Non-pigmented ciliary epithelial cell (primary cell): ENCODE measurements around the gene ROBO1.
A peak's percentile ranks its signal among the peaks of the same experiment; 100 is the strongest.
"Not testable (repeated sequence)": the region's sequence is repeated elsewhere in the genome, so short reads cannot be mapped to it uniquely, and the experiment has no call there.

ENCODE experiments used
- DNase-seq: peaks from one replicate; pipeline ENCODE4 v3.0.0-alpha.2; 2010; ENCODE audit warnings: low read depth

Gene ROBO1

DNA sequence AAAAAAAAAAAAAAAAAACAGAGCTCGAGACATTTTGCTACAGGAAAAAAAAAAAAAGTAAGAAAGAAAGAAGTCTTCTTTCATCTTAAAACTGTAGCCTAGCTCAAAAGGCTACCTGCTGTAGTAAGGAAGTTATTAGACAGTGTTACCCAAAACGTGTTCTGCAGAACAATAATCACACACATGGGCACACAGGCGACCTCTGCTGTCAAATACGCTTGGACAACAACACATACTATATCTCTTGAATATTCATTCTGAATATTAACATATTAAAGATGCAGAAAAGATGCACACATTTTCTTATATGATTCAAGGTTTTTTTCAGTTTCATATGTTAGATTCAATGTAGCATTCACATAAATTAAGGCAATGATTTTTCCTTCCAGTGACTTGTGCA lies 215.8 kb downstream of the ROBO1 start:
- DNase-seq: no peak

DNA sequence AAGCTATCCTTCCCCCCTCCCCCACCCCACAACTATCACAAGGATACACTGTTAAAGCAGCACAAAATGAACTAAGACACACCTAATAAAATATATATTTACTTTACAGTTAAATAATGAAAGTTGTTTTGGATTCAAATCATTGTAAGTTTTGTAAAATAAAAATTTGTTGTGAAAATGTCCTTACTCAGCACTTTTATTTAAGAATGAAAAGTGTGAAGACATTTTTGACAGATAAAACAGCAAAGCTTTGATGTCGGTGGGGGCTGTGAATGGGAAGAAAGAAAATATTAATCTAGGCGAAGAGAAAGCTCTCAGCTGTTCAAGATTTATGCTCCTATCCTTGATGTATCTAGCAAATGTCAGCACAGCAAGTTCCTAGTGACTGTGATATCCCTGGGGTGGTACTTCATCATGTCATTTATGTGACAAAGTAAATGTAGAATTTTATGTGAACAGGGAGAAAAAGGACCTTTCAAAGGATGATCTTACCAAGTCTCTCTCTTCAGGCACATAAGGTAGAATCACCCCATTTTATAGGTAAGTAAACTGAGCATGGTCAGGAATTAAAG lies 216.4 kb downstream of the ROBO1 start:
- DNase-seq: no peak

- no peak for DNase-seq
Observed at GRCh38 chr3:79543218-79543982, 224.4 kb downstream of the ROBO1 start.

DNA sequence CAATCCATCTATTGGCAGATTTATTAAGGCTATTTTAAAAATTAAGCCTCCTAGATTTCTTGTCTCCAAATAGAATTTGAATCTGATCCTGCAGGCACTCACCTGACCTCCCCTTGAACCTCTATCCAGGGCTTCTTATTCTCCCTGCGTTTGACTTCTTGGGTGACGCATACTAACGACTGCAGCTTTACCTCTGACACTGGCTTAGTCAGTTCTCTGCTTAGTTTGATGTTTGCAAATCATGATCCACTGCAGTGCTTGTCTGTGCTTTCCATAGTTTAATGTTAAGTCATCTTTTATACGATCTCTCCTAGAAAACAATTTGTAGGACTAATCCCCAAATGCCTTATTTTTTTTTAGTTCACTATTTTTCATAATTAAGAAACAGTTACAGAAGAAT lies 233.1 kb downstream of the ROBO1 start:
- no peak for DNase-seq

DNA sequence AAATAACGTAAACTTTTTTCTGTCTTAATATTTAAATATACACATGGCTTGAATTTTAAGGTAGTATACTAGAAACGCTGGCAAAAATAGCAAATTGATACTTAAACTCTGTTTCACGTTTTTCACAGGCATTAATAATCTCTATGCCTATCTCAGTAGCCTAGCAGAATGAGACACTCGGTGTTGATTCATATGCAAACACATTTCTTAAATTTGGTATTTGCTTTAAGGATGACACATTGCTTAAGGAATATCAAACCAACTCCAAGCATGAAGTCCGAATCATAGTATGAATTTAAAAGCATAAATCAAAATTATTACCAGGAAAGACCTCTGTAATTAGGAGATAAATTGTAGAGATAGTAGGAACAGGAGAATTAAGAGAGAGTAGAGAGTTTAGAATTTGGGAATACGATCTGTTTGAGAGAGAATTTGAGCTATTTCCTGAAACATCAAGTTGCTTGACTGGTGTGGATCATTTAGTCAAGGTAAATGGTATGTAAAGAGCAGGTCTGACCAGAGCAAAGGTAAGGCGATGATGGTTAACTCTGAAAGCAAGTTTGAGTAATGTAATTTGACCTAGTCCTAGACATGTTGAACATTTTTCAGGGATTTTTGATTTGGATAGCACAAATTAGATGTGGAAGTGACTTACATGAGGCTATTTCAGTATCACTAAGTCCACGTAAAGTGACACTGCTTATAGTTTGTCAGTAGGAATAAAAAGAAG lies 236.1 kb downstream of the ROBO1 start:
- DNase-seq: no peak

DNA sequence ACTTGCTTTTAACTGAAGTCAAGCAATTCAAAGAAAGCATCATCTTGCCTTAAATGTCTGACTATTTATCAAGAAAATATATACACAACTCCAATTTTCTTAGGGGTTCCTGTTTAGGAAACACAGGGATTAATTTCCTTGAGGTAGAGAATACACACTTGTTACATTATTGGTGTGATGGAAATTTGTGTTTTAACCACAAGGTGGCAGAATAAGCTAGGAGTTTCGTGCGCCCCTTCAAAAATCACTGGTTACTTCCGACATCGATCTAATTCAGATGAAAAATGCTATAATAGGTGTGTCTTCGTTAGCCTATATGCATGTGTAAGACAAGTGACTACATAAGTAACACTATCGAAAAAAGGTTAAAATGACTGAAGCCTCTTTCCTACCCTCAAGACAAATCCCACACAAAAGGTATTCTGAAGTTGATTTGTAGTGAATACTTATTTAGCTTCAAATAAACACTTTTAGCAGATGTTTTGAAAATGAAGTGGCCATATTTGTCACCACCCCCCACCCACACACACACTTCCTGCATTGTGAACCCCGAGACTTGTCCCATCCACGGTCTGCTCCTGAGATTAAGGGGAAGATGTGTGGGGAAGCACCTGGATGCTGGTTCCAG lies 246.5 kb downstream of the ROBO1 start:
- DNase-seq: peak; percentile 17

DNA sequence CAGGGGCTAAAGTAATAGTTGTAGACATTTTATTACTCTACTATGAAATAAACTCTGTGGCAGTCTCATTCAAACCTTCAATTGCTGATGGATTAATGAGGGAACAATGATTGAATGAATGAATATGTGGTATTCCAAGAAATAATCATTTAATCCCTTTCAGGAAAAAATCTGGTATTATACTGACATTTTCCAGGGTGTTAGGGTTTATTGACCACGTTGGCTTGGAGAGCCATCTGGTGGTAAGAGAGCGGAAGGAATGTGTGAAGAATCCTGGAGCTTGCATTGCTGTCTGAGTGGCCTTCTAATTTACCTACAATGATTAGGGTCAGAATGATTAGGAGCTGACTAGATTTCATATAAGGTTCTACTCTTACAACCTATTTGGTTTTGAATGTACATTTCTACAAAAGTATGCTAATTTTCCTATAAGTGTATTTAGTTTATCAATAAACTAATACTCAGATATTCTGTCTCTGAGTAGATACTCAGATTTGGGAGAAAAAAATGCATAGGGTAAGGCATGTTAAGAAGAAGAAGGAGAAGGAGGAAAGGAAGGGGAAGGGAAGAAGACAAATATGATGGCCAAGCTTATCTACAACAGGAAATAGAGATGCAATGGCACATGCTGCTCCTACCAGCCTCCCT lies 249.9 kb downstream of the ROBO1 start:
- peak; percentile 15 for DNase-seq

- DNase-seq: no peak
Observed at GRCh38 chr3:79516795-79517194, 251.0 kb downstream of the ROBO1 start.

- no peak for DNase-seq
Observed at GRCh38 chr3:79515072-79515471, 252.7 kb downstream of the ROBO1 start.

DNA sequence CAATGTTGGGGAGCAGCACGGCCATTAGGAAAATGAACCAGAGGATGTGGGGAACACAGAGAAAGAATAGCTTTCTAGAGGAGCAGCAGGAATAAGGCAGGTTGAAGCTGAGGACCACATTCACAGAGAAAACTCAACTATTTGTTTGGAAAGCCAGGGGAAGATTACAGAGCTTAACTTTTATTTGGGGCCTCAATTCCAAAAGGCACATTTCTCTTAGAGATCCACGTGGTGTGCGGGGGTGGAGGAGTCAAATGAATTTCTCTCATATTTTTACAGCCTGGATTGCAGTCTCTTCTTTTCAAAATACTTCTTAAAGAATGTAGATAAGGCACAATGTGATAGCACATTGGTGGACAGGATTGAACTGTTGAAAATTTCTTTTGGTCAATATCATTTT lies 253.7 kb downstream of the ROBO1 start:
- no peak for DNase-seq

GRCh38 chr3:79506751-79507150 lies 261.0 kb downstream of the ROBO1 start:
- no peak for DNase-seq

GRCh38 chr3:79502216-79502681 lies 265.5 kb downstream of the ROBO1 start:
- not testable (repeated sequence) for DNase-seq

- no peak for DNase-seq
Observed at GRCh38 chr3:79497447-79498111, 270.2 kb downstream of the ROBO1 start.

GRCh38 chr3:79491029-79491641 lies 276.7 kb downstream of the ROBO1 start:
- DNase-seq: no peak

DNA sequence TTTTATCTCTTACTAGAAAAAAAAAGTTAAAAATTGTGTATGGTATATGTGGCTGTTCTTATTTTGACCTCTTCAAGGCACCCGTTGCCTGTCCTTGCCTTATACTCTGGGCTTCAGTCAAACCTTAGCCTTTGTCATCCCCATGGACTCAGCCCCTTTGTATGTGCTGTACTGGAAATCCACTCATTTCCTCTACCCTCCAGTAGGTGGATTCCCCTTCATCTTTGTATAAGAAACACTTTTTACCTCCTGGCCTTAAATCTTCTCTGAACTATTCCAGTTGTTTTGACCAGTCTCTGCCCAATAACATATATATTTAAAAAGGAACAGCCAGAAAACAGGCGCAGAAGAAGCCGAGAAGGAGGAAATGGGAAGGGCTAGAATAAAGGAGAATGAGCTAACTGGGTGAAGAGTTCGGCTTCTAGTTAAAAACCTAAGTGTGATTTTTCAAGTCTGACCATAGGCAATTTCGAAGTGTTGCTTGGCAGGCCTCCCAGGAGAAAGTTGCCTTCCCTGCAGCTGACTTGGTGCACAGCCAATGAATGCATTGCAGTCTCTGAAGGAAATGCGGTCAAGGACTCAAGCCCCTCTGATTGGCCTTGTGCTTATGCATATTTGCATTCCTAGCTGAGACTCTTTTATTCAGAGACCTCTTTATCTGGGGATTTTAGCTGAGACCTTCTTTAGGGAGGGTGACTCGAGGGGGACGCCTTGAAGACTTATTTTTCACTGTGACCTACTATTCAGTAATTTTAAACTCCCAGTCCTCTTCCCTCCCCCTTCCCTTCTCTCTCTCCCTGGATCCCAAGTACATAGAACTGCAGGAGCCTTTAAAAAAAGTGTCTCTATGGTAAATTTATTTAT lies 277.4 kb downstream of the ROBO1 start:
- peak; percentile 24 for DNase-seq

GRCh38 chr3:79488407-79488806 lies 279.4 kb downstream of the ROBO1 start:
- DNase-seq: no peak

DNA sequence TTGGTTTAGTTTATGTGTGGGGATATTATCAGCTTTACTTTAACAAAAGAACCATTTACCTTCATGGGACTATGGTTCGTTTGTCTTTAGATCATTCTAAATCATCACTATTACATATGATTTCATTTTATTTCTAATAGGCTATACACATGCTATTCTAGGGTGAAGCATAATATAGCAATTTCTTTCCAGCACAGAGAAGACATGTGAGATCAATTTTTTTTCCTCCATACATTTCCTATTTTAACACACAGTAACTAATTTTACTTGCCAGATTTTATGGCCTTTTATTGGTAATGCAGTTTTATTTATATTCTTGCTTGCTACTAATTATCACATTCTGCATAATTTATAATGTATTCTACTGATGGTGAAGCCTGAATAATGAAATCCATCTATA lies 287.1 kb downstream of the ROBO1 start:
- no peak for DNase-seq

GRCh38 chr3:79478620-79479019 lies 289.2 kb downstream of the ROBO1 start:
- no peak for DNase-seq

- no peak for DNase-seq
Observed at GRCh38 chr3:79477242-79477641, 290.6 kb downstream of the ROBO1 start.

GRCh38 chr3:79473993-79474392 lies 293.8 kb downstream of the ROBO1 start:
- no peak for DNase-seq
